Liver (tissue), 3 donors: ENCODE data around the gene EDNRA.

ENCODE experiments used
- ATF3 ChIP-seq: IDR thresholded peaks from 2 replicates; pipeline ENCODE4 v1.6.1; 2016; ENCODE audit warnings: antibody characterized with exemption
- CTCF ChIP-seq: fragments of 150-350 bp; IDR thresholded peaks from 2 replicates; pipeline ENCODE4 v1.5.1; 2017; ENCODE audit warnings: improper control_type of control experiment, low read depth, low read length; ENCODE audit not compliant: missing input control
- FOXA1 ChIP-seq: IDR thresholded peaks from 2 replicates; pipeline ENCODE4 v1.6.1; 2016; ENCODE audit warnings: antibody characterized with exemption
- JUND ChIP-seq, 2 donors: IDR thresholded peaks; 2 replicates each; pipeline ENCODE4 v1.6.1; 2016; ENCODE audit warnings: antibody characterized with exemption in 2 of 2
- RAD21 ChIP-seq, 2 donors: IDR thresholded peaks; 2 replicates each; pipeline ENCODE4 v1.6.1; 2016; ENCODE audit warnings: antibody characterized with exemption in 2 of 2, mild to moderate bottlenecking in 2 of 2
- REST ChIP-seq: IDR thresholded peaks from 2 replicates; pipeline ENCODE4 v1.6.1; 2016; ENCODE audit warnings: antibody characterized with exemption, mild to moderate bottlenecking
- TAF1 ChIP-seq: conservative IDR thresholded peaks from 2 replicates; pipeline ENCODE4 v1.6.1; 2016; ENCODE audit warnings: antibody characterized with exemption, mild to moderate bottlenecking
- donor health status: healthy.
- donor health status: healthy.

GRCh38 chr4:147567276-147567675, 86.4 kb downstream of the EDNRA start:
- TF ChIP-seq TAF1 (no peak), ATF3 (no peak), CTCF (no peak), RAD21 (IDR thresholded peaks at IDR 0.05) (no peak), FOXA1 (no peak), REST (no peak), JUND (IDR thresholded peaks at IDR 0.05) (no peak)
